Inflammatory macrophage treated with lipopolysaccharide for 1 hour (primary cell): ENCODE data around the gene SLC35E2B.
"Not testable (repeated sequence)": the region's sequence is repeated elsewhere in the genome, so short reads cannot be mapped to it uniquely, and the experiment has no call there.

ENCODE experiments used
- DNase-seq, 2 donors: peaks; one replicate each; pipeline ENCODE4 v3.0.0-alpha.2; 2020 to 2022

SLC35E2B gene

DNA sequence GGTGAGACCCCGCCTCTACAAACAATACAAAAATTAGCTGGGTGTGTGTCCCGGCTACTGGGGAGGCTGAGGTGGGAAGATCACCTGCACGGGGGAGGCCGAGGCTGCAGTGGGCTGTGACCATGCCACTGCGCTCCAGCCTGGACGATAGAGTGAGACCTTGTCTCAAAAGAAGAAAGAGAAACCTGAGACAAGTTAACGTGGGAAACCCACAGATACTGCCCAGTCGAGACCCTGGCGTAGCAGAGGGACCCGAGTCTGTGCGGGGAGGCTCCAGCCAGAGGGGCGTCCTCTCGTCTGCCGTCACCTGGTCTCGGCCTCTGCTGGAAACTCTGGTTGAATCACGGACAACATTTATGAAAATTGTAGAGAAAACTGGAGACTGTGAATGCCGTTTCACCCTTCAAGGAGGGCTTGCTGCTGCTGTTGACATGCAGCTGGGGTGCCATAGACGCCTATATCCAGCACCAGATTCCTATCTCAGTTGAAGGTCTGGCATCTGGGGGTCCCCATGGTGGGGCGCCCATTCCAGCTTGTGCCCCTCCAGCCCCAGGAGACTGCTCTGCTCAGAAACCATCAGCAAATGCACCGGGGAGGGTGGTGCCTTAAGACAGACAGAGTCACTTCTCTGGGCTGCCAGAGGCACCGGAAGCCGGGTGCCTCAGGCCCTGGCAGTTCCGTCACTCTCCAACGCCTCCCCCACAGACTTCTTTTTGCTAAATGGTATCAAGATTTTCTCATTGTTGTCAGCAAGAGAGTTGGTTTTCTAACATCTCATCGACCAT lies 20.2 kb downstream of the SLC35E2B start:
- DNase-seq = no peak

DNA sequence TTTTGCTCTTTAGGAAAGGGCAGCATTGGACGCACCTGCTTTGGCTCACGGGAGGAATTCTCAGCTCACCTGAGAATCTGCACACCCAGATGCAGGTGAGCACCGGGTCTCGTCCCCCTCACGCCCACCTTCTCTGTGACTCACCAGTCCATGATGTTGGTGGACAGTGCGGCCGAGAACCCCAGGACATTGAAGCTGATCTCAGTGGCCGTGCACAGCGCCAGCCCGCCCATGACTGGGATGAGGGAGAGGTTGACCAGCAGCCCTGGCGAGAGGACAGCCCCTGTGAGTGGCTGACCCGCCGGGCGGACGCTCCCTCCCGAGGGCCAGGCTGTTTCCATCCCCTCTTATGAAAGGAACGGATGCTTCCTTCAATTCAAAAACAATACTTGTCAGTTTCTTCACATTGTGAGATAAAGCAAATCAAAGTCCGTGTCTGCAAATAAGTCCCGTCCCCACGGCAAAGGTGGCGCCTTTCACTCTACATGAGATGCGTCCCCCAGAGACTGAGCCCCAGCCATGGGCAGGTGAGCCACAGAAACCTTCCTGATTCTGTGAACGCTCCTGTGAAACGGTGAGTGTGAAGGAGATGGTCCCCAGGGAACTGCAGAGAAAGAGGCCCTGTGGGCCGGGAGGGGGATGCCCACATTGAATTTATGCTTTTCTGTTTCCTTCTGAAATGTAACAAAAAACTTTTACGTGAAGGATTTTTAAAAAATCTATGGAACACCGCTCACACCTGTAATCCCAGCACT lies 21.1 kb downstream of the SLC35E2B start:
- no peak for DNase-seq

GRCh38 chr1:1670866-1671265 lies 21.7 kb downstream of the SLC35E2B start:
- DNase-seq = no peak

DNA sequence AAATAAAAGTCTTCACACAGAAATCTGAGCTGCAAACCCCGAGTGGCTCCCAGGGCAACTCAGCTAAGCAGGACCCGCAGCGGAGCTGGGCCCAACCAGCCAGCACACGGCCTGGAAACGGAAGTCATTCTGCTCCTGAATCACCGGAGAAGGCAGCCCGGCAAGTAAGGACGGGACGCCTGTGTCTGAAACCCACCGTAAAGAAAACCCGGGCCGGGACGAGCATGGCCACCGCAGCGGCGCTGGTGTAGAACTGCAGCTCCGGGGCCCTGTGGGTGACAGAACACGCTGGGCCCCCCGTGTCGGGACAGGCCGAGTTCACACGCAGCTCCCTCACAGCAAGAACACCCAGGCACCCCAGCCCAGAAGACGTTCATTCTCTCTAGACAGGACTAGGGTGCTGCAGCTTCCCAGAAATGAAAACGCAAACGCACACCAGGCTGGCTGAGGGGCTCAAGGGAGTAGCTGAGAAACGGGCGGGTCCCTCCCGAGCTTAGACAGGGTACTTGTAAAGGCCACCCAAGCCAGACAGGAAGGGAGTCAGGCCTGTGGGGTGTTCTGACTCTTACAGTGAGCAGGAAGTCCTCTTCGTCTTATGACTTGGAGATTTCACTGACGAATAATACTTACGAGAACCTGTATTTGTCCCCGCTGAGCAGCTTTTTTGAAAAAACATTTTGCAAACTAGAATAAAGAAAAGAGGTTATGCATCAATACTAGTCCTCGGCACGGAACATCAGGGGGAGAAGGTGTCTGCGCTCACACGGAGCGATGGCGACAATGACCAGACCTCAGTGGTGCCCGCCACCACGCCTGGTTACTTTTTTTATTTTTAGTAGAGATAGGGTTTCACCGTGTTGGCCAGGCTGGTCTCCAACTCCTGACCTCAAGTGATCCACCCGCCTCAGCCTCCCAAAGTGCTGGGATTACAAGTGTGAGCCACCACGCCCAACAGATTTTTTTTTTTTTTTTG lies 22.8 kb downstream of the SLC35E2B start:
- no peak for DNase-seq

DNA sequence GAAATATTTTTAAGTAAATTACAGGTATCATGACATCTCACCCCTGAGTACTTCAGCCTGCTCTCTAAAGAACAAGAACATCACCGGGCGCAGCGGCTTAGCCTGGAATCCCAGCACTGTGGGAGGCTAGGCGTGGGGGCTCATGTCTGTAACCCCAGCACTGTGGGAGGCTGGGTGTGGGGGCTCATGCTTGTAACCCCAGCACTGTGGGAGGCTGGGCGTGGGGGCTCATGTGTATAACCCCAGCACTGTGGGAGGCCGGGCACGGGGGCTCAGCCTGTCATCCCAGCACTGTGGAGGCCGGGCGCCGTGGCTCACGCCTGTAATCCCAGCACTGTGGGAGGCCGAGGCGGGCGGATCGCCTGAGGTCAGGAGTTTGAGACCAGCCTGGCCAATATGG lies 26.1 kb downstream of the SLC35E2B start:
- DNase-seq = no peak

- peak in 1 of 2 donors; percentile 40 for DNase-seq
Measured at GRCh38 chr1:1665815-1666251, 26.8 kb downstream of the SLC35E2B start.

- no peak for DNase-seq
Measured at GRCh38 chr1:1664941-1665814, 27.4 kb downstream of the SLC35E2B start.

GRCh38 chr1:1664318-1664717 lies 28.3 kb downstream of the SLC35E2B start:
- not testable (repeated sequence) for DNase-seq

DNA sequence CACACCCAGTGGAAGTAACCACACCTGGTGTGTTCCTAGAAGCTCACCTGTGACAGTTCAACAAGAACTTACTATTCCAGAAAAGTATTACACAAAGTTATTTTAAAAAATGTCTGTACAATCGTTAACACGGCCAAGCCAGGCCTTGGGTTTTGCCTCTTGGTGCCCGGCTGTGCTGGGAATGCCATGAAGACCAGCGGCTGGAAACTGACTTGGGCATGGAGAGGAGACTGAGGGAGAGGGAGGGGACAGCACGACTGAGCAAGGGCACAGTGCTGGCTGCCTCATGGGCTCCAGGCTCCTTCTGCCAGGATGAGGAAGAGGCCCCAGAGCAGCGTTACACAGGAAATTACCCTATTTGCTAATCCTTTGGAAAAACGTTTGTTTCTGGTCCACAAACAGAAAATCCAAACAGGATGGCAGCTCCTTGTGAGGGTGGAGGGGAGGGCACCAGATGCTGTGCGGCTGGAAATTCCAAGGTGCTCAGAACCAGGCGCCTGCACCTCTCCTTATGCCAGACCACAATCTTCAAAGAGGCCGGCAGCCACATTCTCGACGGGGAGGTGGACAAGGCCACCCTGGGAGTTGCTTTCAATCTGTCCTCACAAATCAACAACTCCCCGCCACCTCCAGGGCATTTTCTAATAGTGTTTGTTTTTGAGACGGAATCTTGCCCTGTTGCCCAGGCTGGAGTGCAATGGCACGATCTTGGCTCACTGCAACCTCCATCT lies 29.6 kb downstream of the SLC35E2B start:
- DNase-seq = not testable (repeated sequence)

DNA sequence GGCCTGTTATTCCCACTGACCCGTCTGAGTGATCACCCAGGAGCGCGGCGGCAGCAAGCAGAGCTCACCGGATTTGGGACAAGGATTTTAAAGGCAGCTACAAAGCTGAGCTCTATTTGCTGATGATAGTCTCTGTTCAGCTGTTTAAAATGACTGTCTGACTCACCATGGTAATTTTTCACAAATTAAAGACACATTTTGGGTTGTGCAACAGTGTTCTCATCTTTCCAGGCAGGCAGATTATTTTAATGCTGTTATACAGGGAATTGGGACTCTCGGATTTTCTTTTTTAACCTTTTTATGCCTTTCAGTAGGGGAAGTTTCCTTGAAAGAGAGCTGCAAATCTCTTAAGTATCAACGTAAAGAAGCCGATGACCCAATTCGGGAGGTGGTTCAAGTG lies 30.2 kb downstream of the SLC35E2B start:
- DNase-seq = not testable (repeated sequence)

DNA sequence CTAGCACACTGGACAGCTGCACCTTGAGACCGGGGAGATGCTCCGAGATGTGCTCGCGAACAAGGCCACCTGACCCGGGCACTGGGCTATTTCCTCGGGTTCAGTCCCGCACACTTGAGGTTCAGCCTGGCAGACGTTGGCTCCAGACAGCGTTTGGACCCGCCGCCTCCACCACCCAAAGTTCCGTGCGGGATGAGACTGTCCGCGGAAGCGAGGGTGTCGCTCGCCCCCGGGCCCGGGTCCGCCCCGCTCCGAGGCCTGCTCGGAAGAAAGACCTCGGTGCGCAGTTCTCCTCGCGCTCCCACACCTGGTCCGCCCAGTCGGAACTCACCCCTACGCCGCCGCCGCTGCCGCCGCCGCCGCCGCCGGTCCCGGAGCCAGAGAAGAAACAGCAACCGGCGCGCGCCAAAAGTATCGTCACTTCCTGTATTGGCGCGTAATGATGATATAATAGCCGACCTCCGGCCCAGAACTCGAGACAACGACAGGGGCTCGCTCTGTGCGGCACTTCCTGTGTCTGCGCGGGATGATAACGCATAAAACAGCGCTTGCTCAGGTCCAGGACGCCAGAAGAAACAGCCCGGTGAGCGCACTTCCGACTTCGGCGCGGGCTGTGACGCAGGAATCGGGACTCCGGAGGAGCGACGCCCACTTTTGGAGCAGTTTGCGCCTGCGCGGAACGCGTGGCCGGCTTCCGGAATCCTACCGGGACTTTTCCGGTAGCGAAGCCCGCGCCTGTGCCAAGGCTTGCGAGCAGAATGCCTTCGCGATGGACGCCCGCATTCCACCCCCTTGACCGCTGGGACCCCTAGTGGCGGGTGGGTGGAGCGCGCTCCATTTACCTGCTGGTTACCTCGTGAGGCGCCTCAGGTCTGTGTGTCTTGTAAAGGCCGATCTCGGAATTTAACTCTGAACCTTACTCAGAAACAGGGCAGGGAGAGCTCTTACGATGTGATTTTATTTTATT lies 33.7 kb downstream of the SLC35E2B start, which contains the start of gene CDK11B:
Gene CDK11B (minus strand): TSS at position 422 of the 967 bp plus-strand sequence. CDS start 1,519 bp downstream, outside the sequence.
- DNase-seq = peak; percentile 91 to 94

DNA sequence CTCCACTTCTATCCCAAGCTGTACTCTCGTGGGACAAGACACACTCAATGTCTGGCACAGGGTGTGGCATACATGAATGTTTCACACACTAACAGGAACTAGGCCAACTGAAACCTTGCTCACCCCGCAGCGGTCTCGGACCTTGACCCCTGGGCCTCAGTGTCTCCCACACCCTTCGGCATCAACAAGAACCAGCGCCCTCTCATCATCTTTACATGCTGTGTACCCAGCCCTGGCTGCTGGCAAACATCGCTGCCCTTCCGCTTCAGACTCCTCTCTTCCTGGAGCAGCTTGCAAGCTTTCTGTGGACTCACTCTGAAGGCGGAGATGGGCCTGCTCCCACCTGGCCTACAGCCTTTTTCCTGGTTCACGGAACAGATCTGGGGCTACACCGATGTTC lies 44.3 kb downstream of the SLC35E2B start:
- DNase-seq = not testable (repeated sequence)

DNA sequence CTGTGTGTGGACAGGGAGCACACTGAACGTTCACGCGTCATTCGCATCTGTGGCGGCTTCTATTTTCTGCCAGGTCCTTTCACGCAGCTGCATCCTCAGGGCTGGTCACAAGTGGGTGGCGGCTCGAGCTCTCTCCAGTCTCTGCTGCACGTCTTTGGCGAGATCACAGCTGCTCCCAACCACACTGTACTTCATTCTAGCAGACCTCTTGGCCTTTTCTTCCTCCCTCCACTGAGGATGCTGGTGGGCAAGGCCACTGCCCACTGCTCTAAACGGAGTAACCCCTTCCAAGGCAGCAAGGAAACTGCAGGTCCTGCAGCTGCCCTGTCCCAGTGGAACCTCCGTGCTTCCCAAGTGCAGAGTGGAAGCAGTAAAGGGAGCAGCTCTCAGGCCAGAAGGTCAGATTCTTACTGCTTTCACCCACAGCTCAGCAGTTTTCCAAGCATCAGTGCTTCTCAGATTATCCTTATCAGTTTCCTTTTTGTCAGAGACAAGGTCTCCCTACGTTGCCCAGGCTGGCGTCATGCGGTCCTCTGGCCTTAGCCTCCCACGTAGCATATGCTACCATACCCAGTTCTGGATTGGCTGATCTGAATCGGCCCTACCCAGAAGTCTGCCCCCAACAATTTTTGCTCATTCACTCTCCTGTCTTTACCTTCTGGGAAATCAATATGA lies 44.9 kb downstream of the SLC35E2B start:
- not testable (repeated sequence) for DNase-seq

DNA sequence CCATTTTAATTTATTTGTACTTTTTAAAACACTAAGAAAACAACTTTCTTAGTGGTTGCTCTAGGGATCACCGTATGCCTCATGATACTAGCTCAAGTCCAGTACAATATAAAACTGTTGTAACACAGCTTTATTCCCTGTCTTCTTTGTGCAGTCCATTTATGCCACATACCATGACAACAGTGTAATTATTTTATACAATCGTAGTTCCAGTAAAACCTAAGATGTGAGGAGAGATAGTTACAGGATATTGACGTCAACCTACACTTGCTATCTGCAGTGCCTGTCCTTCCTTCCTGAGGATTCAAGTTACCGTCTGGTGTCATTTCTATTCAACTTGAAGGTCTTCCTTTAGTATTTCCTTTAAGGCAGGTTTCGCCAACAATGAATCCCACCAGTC lies 46.3 kb downstream of the SLC35E2B start:
- DNase-seq = not testable (repeated sequence)

GRCh38 chr1:1640711-1641461 lies 51.7 kb downstream of the SLC35E2B start:
- not testable (repeated sequence) for DNase-seq

DNA sequence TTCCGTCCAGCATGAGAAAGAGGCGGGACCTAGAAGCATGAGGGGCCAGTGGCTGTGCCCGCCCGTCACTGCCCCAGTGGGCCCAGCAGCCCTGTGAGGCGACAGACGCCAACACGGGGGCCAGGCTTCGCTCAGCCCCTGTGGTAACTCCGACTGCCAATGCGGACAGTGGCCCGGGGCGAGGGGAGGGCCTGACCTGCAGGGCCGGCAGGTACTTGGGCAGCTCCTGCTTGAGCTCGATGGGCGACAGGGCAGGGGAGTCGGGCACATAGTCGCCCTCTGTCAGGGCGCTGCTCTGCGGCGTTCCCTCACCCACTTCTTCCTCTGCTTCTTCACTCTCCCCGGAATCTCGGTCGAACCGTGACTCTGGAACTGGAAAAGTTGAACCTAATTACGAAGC lies 52.5 kb downstream of the SLC35E2B start:
- not testable (repeated sequence) for DNase-seq

GRCh38 chr1:1639368-1639767 lies 53.2 kb downstream of the SLC35E2B start:
- DNase-seq = not testable (repeated sequence)

DNA sequence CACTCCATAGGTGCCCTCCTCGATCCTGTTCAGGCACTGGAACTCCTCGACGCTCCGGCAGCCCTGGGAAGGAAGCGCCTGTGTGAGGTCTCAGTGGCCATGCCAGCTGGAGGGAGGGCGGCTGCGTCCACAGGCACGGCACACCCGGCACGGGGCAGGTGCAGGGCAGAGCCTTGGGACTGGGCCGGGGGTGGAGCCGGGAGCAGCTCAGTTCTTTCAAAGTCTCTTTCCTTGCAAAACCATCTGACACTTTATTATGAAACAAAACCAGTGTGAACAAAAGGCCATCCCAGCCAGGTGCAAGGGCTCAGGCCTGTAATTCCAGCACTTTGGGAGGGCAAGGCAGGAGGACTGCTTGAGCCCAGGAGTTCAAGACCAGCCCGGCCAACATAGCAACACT lies 54.1 kb downstream of the SLC35E2B start:
- not testable (repeated sequence) for DNase-seq
